HL-60/S4 (cell line): ENCODE results near the gene C19orf85.
"Not testable (repeated sequence)": the region's sequence is repeated elsewhere in the genome, so short reads cannot be mapped to it uniquely, and the experiment has no call there.

Source experiments
- in situ Hi-C: fragments of 300-500 bp; cut with MboI; formaldehyde crosslinking; loops from 2 replicates; pipeline ENCODE4 v1.14.3; 2022; ENCODE audit warnings: low sequenced_read_pairs

The C19orf85 gene

DNA sequence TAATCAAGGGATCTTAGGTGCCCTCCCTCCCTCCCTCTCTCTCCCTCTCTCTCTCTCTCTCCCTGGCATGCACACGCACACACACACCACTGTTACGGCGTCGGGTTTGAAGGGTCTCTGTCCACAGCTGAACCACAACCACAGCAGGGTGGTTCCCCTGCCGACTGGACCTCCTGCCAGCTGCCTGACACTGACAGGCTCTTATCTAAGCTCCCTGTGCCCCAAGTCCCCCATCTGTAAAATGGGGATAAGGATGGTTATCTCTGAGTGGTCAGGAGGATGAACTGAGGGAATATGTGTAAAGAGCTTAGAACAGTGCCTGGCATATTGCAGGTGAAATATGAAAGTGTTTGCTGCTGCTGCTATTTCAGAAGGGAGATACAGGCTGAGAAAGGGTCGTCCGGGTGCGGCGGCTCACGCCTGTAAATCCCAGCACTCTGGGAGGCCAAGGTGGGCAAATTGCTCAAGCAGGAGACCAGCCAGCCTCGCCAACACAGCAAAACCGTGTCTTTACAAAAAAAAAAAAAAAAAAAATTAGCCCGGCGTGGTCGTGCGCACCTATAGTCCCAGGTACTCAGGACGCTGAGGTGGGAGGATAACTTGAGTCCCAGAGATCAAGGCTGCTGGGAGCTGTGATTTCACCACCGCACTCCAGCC is 20.6 kb downstream of the C19orf85 start:
- in situ Hi-C loops: no loop called here

DNA sequence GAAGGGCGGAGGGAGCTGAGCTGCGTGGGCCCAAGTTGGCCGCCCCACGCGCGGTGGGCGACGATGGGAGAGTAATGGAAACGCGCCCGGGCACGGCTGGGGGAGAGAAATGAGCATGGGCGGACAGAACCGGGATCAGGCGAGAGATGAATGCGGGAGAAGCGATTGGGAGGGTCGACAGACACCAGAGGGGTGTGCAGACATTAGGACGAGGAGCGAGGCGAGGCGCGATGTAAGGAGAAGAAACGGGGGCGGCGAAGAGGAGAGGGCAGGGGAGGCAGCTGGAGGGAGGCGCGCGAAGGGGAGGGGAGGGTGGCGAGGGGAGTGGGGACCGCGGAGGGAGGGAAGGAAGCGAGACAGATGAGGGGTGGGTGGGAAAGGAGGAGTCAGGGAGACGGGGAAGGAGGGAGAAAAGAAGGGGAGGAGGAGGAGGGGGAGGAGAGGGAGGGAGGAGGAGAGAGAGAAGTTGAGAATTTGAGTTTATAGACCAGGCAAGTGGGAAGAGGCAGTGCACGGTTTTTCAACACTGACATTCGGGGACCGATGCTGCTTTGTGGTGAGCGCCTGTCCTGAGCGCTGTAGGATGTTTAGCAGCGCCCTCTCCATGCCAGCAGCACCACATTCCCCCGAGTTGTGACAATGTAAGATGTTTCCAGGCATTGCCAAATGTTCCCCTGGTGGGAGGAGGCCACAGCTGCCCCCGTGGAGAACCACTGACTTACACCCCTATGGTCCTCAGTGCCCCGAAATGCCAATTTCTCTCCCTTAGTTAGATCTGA is 21.3 kb downstream of the C19orf85 start, which contains the start of gene SHISA7:
SHISA7 (minus strand) TSS at position 256 of the 779 bp plus-strand sequence. CDS start 437 bp downstream, outside the sequence.
- in situ Hi-C loops: no loop called here

DNA sequence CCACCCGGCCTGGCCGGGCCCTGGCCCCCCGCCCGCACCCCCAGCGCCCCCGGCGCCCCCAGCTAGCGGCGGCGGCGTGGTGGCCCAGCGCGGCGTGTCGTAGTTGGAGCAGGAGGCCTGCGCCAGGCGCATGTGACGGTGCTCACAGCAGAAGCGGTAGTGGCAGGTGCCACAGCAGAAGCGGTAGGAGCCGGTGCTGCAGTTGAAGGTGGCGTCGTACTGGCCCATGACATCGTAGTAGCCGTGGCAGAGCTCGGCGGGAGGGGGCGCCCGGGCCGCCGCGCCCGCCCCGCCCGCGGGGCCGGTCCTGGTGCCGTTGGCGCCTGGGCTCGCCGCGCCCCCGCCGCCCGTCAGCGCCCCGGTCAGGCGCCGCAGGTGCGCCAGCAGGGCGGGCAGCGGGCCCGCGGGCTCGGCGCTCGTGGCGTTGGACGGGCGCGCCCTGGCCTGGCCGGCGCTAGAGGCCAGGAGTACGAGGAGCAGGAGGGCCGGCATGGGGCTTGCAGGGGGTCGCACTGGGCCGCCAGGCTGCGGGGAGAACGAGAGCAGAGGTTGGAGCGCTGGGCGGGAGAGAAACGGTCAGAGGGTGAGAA is 22.1 kb downstream of the C19orf85 start:
- in situ Hi-C loops: no loop called here

DNA sequence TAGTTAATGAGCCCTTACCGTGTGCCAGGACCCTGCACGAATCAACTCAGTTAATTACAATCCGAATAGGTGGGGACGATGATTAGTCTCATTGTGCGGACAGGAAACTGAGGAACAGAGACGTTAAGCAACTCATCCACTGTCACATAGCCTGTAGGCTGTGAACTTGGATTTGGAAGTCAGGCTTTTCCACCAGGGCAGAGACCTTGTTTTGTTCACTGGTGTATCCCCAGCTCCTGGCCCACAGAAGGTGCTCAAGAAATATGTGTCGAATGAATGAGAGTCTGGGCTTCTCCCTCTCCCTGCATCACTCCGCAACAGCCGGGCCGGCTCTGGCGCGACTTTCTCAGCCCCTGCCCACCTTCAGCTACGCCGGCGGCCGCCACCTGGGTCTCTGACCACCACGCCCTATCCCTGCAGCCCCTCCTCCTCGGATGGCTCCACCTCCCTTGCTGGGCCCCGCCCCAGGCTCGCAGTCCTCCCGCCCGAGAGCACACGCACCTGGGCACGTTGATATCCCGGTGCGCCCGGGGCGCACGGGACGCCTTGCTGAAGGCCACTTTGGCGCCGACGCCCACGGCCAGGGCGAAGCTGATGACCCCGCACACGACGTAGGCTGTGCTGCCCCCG is 22.7 kb downstream of the C19orf85 start:
- in situ Hi-C loops: no loop called here

DNA sequence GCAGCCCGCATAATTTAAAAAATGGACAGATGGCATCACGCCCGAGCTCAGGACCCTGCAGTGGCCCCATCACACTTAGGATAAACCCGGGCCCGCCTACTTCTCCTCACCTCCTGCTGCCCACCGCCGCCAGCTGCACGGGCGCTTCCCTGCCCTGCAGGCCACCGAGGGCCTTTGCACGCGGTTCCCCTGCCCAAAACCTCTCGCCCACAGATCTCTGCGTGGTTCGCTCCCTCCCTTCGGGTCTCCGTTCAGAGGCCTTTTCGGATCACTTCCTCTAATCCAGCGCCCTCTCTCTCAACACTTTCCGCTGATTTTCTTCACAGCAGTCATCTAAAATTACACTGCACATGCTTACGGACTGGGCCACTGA is 23.2 kb downstream of the C19orf85 start:
- in situ Hi-C loops: no loop called here

DNA sequence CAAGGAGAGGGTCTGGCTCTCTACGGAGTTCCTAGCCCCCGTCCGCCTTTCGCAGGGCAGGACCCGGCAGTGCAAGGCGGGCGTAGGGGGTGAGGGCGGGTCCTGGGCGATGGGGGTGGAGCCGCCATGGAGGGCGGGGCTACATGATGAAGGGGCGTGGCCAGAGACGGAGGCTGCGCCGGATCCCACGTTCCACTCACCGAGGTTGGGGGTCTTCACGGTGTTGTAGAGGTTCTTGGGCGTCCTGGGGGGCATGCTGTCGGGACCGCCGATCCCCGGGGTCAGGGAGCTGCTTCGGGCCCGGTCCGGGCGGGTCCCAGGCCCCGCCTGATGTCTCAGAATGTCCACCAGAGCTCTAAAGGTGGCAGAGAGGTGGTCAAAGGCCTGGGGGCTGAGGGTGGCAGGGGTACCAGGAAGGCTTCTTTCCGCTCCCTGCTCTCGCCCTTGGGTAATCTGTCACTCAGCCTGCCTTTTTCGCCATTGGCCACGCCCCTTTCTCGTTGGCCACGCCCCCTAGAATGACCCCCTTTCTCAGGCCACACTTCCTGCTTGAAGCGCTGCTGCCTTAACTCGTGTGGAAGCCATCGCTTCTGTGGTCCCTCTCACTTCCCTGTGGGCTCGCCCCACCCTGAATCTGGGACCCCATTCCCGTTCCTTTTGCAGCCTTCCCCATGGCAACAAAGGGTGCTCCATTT is 24.0 kb downstream of the C19orf85 start:
- in situ Hi-C loops: no loop called here

DNA sequence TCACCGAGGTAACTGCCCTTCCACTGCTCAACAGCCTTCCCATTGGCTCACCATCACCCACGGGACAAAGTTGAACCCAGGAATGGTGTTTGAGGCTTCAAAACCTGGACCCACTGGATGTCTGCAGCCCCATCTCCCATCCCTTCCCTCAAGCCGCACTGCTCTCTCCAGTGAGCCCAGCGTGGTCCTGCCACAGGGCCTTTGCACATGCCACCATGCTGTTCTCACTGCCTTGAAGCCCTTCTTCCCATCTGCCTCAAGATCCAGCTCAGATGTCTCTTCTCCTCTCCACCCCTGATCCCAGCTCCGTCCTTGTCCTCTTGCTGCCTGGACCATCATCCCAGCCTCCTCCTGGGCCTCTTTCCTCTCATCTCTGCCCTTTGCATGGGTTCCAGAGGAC is 25.5 kb downstream of the C19orf85 start:
- in situ Hi-C loops: no loop called here

DNA sequence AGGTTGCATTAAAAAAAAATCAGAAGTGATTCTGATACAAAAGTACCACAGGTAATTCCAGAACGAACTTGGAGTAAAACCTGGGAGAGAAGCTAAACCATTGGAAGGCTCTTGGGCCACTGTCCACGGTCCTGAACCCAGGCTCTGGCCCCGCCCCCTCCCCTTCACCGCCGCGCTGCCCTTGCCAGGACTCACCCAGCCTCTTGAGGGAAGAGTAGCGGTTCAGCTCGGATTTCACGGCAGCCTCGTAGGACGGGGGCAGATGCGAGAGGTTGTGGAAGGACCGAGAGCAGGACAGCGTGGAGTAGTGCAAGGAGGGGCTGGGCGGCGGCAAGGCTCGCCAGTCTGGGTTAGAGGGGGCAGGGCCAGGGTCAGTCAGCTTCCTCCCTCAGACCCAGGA is 27.1 kb downstream of the C19orf85 start:
- in situ Hi-C loops: no loop called here

DNA sequence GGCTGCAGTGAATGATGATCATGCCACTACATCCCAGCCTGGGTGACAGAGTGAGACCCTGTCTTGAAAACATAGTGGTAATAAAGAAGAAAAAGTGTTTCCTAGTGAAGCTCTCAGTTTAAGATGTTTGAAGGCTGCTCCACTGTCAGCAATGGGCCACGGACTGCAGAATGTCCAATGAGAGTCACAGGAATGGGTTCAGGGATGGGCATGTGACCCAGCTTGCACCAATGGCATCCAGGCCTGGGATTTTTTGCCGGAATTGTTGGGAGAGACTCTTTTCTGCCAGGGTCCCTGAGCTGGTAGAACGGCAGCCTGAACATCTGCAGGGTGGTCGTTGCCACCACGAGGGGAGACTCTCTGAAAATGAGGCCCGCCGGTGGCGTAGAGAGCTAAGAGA is 27.7 kb downstream of the C19orf85 start:
- in situ Hi-C loops: no loop called here

DNA sequence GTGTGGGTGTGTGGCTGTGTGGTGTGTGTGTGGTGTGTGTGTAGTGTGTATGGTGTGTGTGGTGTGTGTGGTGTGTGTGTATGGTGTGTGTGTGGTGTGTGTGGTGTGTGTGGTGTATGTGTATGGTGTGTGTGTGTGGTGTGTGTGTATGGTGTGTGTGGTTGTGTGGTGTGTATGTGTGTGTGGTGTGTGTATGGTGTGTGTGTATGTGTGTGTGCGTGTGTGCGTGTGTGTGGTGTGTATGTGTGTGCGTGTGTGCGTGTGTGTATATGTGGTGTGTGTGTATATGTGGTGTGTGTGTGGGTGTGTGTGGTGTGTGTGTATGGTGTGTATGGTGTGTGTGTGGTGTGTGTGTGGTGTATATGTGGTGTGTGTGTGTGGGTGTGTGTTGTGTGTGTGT is 29.5 kb downstream of the C19orf85 start:
- in situ Hi-C loops: no loop called here

DNA sequence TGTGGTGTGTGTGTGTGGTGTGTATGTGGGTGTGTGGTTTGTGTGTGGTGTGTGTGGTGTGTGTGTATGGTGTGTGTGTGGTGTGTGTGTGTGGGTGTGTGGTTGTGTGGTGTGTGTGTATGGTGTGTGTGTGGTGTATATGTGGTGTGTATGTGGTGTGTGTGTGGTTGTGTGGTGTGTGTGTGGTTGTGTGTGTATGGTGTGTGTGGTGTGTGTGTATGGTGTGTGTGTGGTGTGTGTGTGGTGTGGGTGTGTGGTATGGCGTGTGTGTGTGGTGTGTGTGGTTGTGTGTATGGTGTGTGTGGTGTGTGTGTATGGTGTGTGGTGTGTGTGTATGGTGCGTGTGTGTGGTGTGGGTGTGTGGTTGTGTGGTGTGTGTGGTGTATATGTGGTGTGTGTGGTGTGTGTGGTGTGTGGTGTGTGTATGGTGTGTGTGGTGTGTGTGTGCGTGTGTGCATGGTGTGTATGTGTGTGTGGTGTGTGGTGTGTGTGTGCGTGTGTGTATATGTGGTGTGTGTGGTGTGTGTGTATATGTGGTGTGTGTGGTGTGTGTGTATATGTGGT is 30.1 kb downstream of the C19orf85 start:
- in situ Hi-C loops: no loop called here

DNA sequence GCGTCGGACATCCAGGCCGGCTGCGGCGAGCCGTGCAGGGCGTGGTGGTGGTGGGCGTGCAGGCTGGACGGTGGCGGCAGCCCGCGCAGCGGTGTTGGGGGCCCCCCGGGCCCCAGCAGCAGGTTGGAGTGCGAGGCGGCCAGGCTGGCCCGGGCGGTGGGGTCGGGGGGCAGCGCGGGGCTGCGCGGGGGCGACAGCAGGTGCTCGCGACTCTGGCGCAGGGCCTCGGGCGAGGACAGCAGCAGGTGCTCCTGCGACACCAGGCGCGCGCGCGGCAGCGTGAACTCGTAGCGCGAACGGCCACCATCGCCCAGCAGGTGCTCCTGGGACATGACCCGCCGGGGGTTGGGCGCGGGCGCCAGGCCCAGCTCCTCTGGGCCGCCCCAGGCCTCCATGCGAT is 31.3 kb downstream of the C19orf85 start:
- in situ Hi-C loops: no loop called here

DNA sequence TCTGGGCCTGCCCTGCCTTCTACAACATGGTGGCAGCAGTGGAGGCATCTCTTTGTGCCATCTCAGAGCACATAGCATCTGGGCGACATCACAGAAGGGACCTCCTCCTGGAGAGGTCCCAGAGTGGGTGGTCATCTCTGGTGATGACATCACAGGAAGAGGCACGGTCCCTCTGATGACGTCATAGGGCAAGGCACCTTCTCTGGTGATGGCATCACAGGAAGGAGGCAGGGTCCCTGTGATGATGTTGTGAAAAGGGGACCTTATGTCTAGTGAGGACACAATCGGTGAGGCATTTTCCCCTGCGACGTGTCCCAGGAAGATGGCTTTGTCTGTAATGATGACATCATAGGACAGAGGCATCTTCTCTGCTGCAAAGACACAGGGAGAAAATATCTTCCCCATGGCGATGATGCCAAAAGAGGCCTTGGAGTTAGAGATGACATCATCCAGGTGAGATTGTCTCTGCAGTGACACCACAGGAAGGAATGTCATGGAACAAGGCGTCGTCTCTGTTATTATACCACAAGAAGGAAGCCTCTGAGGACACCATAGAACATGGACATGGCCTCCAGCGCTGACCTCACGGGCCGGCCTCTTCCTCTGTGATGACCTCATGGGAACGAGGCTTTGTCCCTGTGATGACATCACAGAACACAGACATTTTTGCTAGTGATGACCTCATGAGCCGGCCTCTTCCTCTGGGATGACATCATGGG is 32.2 kb downstream of the C19orf85 start:
- in situ Hi-C loops: no loop called here

DNA sequence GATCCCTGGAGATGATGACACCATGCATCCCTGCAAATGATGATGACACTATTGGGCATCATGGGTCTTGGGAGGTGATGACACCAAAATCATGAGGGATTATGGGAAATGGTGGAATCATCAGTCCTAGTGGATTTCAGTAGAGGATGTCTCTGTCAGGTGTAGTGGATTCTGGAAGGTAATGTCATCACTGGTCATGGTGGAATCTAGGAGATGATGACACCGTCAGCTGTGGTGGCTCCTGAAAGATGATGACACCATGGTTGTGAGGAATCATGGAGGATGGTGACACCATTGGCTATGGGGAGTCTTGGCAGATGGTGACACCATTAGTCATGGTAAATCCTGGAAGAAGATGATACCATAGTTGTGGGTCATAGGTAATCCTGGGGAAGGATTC is 33.4 kb downstream of the C19orf85 start:
- in situ Hi-C loops: no loop called here

DNA sequence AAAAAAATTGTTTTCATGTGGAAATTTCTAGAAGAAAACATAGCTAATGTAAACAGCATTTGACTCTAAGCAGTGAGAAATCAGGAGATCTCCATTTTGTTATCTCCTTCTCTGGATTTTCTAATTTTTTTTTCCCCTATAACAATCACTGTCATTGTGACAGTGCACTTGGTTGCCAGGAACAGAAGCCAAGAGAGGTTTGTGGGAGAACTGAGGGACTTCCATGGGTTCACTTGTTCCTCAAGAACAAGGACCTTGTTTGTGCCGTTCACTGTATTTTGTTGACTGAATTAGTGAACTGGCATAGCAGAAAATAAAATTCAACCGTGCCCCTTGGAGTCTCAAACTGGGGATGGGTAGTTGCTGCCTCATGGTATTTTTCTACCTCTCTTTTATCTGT is 38.5 kb downstream of the C19orf85 start:
- in situ Hi-C loops: no loop called here

DNA sequence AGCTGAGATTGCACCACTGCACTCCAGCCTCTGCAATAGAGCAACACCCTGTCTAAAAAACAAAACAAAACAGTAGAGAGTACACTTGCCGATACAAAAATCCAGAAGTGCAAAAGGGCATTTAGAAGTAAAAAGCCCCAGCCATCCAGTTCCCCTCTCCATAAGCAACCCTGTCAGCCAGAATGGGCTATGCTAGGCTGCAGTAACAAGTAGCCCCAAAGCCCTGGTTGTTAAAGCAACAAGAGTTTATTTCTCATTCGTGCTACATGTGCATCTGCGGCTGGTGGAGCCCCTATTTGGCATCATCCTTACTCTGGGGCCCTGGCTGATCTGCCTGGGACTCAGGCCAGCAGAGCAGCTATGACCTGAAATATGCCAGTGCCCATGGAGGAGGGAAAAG is 40.0 kb downstream of the C19orf85 start:
- in situ Hi-C loops: no loop called here

DNA sequence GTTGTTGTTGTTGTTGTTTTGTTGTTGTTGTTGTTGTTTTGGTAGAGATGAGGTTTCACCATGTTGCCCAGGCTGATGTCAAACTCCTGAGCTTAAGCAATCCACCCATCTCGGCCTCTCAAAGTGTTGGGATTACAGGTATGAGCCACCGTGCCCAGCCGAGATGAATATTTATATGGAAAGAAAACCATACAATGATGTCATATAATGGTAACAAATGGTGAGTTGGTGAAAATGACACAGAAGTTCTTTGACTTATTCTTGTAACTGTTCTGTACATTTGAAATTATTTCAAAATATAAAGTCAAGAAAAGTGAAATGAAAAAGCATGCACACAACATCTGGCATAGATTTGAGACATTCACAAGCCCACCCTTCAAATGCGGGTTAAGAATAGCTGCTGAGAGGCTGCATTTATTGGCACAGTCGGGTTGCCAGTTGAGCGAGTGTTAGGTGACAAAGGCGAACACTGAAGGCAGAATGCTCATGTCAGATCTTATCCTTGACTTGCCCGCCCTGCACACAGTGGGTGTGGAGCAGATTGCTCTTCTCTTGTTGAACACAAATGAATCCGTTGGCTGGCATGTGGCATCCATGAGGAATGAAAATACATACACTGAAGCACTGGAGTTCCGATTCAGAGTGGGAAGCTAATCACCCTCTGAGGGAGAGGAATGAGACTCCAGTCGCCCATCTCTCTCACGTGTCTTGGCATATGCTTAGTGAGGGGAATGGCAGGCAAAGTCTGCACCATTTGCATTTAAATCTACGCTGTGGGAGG is 41.1 kb downstream of the C19orf85 start:
- in situ Hi-C loops: no loop called here

DNA sequence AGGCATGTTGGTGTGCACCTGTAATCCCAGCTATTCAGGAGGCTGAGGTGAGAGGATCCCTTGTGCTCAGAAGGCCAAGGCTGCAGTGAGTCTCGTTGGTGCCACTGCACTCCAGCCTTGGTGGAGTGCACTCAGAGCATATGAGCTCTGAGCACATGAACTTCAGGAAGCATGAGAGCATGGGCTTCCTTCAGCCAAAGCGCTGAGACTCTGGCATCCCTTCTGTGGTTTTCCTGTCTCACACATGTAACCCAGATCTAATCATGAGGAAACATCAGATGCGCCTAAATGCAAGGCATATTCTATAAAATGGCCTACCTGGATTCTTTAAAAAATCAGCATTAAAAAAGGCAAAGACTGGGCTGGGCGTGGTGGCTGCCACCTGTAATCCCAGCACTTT is 43.3 kb downstream of the C19orf85 start:
- in situ Hi-C loops: not testable (repeated sequence)

DNA sequence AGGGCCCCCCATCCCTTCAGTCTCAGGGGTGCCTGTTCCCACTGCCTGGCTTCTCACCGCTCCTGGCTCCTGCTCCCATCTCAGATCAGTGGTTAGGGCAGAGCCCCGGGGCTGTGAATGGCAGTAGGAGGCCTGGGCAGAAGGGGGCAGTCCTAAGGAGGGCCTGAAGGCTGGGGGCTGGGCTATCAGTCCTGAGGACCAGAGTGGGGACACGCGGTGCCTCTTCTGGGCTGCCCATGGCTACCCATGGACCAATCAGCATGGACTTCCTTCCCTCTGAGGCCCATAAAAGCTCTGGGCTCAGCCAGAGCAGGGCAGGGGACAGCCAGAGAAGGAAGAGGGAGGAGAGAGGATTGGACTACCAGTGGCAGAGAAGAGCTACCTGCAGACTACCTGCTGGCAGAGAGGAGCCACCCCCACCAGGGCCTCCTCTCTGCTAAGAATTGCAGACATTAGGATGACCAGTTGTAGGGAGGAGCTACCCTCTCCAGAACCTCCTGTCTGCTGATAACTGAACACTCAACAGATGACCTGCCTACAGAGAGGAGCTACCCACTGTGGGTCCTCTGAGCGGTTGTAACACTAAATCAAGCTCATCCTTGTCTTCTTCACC is 44.8 kb downstream of the C19orf85 start:
- in situ Hi-C loops: loop anchor here (10.0 kb wide), 2 partner anchors 205 to 275 kb away; partner anchors contain the start of gene TNNT1
